GM18508 (cell line): ENCODE data around the gene DLL4.

Source experiments
- ATAC-seq: cut with Tn5 transposase; IDR thresholded peaks from one replicate; pipeline ENCODE4 v1.9.1; 2021; ENCODE audit warnings: moderate number of reproducible peaks; ENCODE audit not compliant: insufficient read depth, unreplicated experiment

The DLL4 gene

GRCh38 chr15:40984406-40984805 lies 55.3 kb downstream of the DLL4 start:
- no peak for ATAC-seq

DNA sequence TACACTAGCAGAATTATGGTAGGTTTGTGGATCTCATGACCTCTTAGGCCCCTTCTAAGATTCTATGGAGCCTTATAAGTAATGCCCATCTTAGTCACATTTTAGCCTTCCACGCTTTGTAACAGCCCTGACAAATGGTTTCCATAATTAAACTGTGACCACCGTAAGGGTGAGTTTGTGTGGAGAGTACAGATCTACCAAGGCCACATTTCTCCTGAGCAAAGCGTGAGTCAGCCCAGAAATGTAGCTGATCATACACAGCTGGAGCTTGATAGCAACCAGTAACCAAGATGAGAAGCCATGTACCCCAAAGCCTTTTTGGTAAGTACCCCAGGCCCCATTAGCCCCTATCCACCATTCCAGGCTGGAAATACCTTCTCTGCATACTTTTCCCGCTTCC lies 55.8 kb downstream of the DLL4 start:
- no peak for ATAC-seq

DNA sequence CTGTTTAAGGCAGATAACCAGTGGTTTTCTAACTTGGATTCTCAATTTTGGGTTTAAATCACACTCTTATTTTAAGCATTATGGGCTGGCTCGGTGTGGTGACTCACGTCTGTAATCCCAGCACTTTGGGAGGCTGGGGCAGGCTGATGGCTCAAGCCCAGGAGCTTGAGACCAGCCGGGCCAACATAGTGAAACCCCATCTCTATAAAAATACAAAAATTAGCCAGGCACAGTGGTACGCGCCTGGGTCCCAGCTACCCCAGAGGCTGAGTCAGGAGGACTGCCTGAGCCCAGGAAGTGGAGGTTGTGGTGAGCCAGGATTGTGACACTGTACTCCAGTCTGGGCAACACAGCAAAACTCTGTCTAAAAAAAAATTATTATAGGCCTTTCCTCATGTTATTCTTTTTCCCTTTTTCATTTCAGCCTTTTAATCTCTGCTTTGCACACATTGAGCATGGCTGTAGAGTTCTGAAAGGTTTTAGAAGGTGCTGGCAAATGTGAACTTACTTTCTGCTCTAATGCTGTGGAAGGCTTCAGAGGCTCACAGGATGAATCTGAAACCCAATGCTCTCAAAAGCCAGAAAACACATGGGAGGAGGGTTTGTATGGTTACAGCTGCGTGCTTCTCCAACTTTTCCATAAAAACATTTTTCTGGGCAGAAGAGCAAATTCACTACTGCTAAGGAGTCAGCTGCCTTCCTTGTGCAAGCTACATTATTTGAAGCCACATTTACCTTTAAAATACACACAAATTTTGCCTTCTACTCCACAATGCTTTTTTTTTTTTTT lies 56.6 kb downstream of the DLL4 start:
- no peak for ATAC-seq

DNA sequence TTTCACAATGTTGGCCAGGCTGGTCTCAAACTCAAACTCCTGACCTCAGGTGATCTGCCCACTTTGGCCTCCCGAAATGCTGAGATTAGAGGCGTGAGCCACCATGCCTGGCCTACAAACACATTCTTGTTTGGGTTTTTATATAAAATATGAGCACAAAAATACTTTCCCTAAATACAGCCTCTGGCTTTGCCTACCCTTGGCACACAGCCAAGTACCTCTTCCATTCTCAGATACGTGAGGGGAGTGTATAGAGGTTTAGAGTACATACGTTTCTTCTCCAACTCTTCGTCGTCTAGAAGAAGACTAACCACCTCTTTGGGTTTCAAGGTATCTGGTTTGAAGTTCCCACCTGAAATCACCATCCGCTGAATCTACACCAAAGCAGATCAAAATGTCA lies 57.7 kb downstream of the DLL4 start:
- ATAC-seq = no peak

- no peak for ATAC-seq
Measured at GRCh38 chr15:40988156-40988555, 59.0 kb downstream of the DLL4 start.
